K562 (cell line): Measurements from ENCODE around the gene CENPH. TPM values are rescaled to one million over a fixed set of nuclear protein-coding genes. Genes with fewer than 3 reads are reported as not detected.

ENCODE experiments used
- ATF3 ChIP-seq, 2 experiments: fragments of 450-650 bp in 1 of 2; sonication (generic) in 1 of 2; formaldehyde crosslinking in 1 of 2; IDR thresholded peaks in 1 of 2; conservative IDR thresholded peaks in 1 of 2; 2 replicates each; pipeline versions ENCODE4 v1.6.1 to v1.8.1; 2016 to 2023; ENCODE audit warnings: mild to moderate bottlenecking in 2 of 2, moderate library complexity in 2 of 2, inconsistent platforms in 1 of 2, missing genetic modification reagents in 1 of 2
- ATF7 ChIP-seq: fragments of 450-650 bp; IDR thresholded peaks from 2 replicates; pipeline ENCODE4 v1.7.1; 2014; ENCODE audit warnings: mild to moderate bottlenecking, moderate library complexity
- CBFA2T2 ChIP-seq: fragments of 450-650 bp; conservative IDR thresholded peaks from 2 replicates; pipeline ENCODE4 v1.6.1; 2017; ENCODE audit warnings: mild to moderate bottlenecking
- HDAC2 ChIP-seq: fragments of 450-650 bp; IDR thresholded peaks from 2 replicates; pipeline ENCODE4 v1.6.1; 2016; ENCODE audit warnings: mild to moderate bottlenecking
- HNRNPK ChIP-seq: fragments of 200-400 bp; formaldehyde crosslinking; IDR thresholded peaks from one replicate; pipeline ENCODE4 v1.6.1; 2018; ENCODE audit warnings: mild to moderate bottlenecking, low read depth, low read length; ENCODE audit not compliant: poor library complexity, severe bottlenecking
- MAFG ChIP-seq: fragments of 450-650 bp; conservative IDR thresholded peaks from 2 replicates; pipeline ENCODE4 v1.6.1; 2016; ENCODE audit warnings: missing genetic modification characterization, missing compliant biosample characterization
- MAZ ChIP-seq, 2 experiments: fragments of 450-650 bp in 1 of 2; sonication (generic) in 1 of 2; formaldehyde crosslinking; IDR thresholded peaks in 1 of 2; conservative IDR thresholded peaks in 1 of 2; 2 replicates each; pipeline versions ENCODE4 v1.4.0 to v1.5.0; 2020; ENCODE audit warnings: mild to moderate bottlenecking in 1 of 2, missing genetic modification reagents in 1 of 2
- PKNOX1 ChIP-seq: fragments of 450-650 bp; IDR thresholded peaks from 2 replicates; pipeline ENCODE4 v1.6.1; 2016
- RB1 ChIP-seq: fragments of 450-650 bp; IDR thresholded peaks from 2 replicates; pipeline ENCODE4 v1.6.1; 2017; ENCODE audit warnings: low read depth, mild to moderate bottlenecking
- SIN3A ChIP-seq, 2 experiments: fragments of 150-350 bp in 1 of 2; IDR thresholded peaks; 2 replicates each; pipeline ENCODE4 v1.6.1; 2011 to 2016; ENCODE audit warnings: borderline replicate concordance in 2 of 2, low read depth in 2 of 2, low read length in 2 of 2, mild to moderate bottlenecking in 2 of 2, moderate library complexity in 2 of 2; ENCODE audit not compliant: control insufficient read depth in 1 of 2
- SIN3B ChIP-seq: fragments of 450-650 bp; IDR thresholded peaks from 2 replicates; pipeline ENCODE4 v1.6.1; 2017; ENCODE audit warnings: low read depth, mild to moderate bottlenecking, moderate library complexity
- TBP ChIP-seq: optimal IDR thresholded peaks from 2 replicates; pipeline ENCODE3; 2011; ENCODE audit warnings: low read depth, low read length, improper control_type of control experiment
- TGIF2 ChIP-seq: sonication (generic); formaldehyde crosslinking; IDR thresholded peaks from 2 replicates; pipeline ENCODE4 v1.8.1; 2022; ENCODE audit warnings: mild to moderate bottlenecking, missing genetic modification reagents, moderate library complexity
- ZBTB1 ChIP-seq: sonication (generic); formaldehyde crosslinking; IDR thresholded peaks from 2 replicates; pipeline ENCODE4 v1.8.1; 2023; ENCODE audit warnings: missing genetic modification reagents, low read depth, mild to moderate bottlenecking, borderline replicate concordance
- ZFX ChIP-seq: sonication (generic); formaldehyde crosslinking; IDR thresholded peaks from 2 replicates; pipeline ENCODE4 v1.8.0; 2022; ENCODE audit warnings: mild to moderate bottlenecking, missing genetic modification reagents, moderate library complexity
- polyA plus RNA-seq, 8 experiments: library from polyadenylated mRNA; depleted of rRNA in 4 of 8; stranded (reverse) in 5 of 8; unstranded in 3 of 8; fragments of >200 nt; fragmentation: Nextera tagmentation in 2 of 8; fragmentation: Illumina TruSeq in 1 of 8; extraction: Ambion mirVana in 2 of 8; extraction: Trizol in 1 of 8; gene quantifications; 2 replicates each; pipeline versions ENCODE4 v1.2.1 to v1.2.3, GENCODE V29; 2011 to 2014; ENCODE audit warnings: inconsistent platforms in 1 of 8, missing spikeins in 1 of 8
- total RNA-seq, 7 experiments: library from RNA; depleted of rRNA in 6 of 7; stranded (reverse); fragments of >200 nt in 6 of 7; fragmentation: Illumina TruSeq in 2 of 7; extraction: Trizol in 2 of 7; gene quantifications; 2 replicates each; pipeline versions ENCODE4 v1.2.1 to v1.2.3, GENCODE V29; 2011 to 2021; ENCODE audit warnings: low replicate concordance in 1 of 7

CENPH gene
- total and polyA plus RNA-seq, 9 of the 15 experiments (the other 6 are each of a cell fraction or from before 2014, with no cell fraction given), result 10.5 to 124 (median 74.9) TPM

GRCh38 chr5:69234457-69235268, 45.3 kb downstream of the CENPH start, which contains the start of gene CDK7 (continued):
- TF ChIP-seq SIN3A (IDR thresholded peaks at IDR 0.05; ENCODE audit: borderline replicate concordance in 2 of 2, control insufficient read depth in 1 of 2, low read depth in 2 of 2, low read length in 2 of 2) (peak; percentile 95 to 99), HNRNPK (no peak), PKNOX1 (peak; percentile 82), TBP (peak; percentile 76), RB1 (peak; percentile 29; the same call in 1 of the 2 replicates), TGIF2 (CRISPR knock-in tag) (peak; percentile 48; the same call in 1 of the 2 replicates), MAFG (peak; percentile 50), MAZ (CRISPR knock-in tag; conservative IDR thresholded peaks at IDR 0.05 in 1 of 2, IDR thresholded peaks at IDR 0.05 in 1 of 2) (peak in 1 of 2 experiments; percentile 80; a peak in 2 of 4 replicates), ZBTB1 (peak; percentile 77; the same call in 1 of the 2 replicates), CBFA2T2 (peak; percentile 93), ZFX (CRISPR knock-in tag) (peak; percentile 89), ATF3 (IDR thresholded peaks at IDR 0.05) (peak; percentile 46; the same call in 1 of the 2 replicates), ATF3 (CRISPR knock-in tag; conservative IDR thresholded peaks at IDR 0.05) (no peak), HDAC2 (peak; percentile 99), ATF7 (peak; percentile 85), SIN3B (peak; percentile 80)
